RWPE1 (cell line): ENCODE data around the gene MCUB.
"Not testable (repeated sequence)": the region's sequence is repeated elsewhere in the genome, so short reads cannot be mapped to it uniquely, and the experiment has no call there.

Experiments
- CTCF ChIA-PET: fragments of 350-600 bp; sonication (Branson Sonifier 250); formaldehyde crosslinking; extraction: SDS; loops from one replicate; lab custom pipeline; 2021; lab: Yijun Ruan, JAX
- POLR2A ChIA-PET: fragments of 400-600 bp; formaldehyde crosslinking; extraction: SDS; loops from one replicate; lab custom pipeline; 2020; ENCODE audit warnings: antibody characterized with exemption; ENCODE audit not compliant: low non-redundant PET; lab: Yijun Ruan, JAX
- DNase-seq: peaks from one replicate; pipeline ENCODE4 v3.0.0; 2012; ENCODE audit warnings: low spot score
- H3K27ac ChIP-seq: fragments of 450-650 bp; 2 replicates; pipeline ENCODE4 v1.5.1; 2017
- CTCF ChIP-seq: fragments of 450-650 bp; conservative IDR thresholded peaks from 2 replicates; pipeline ENCODE4 v1.5.1; 2017; ENCODE audit warnings: low read depth, mild to moderate bottlenecking

The MCUB gene

GRCh38 chr4:109559983-109560686 is at the start of gene MCUB:
Gene MCUB (plus strand): TSS chr4:109560246. CDS start chr4:109560338, 92 bp downstream.
- ChIA-PET POLR2A (interaction anchor here (0.6 kb wide), 2 partner anchors 92 to 202 kb away, joined by 3 to 4 read pairs; no protein-coding TSS in a partner anchor), CTCF (interaction anchor here (0.6 kb wide), 1 partner anchor 738 kb away, joined by 3 read pairs; no protein-coding TSS in a partner anchor)
- TF ChIP-seq CTCF, result no peak
- DNase-seq, result peak; percentile 89
- H3K27ac ChIP-seq, result peak within 1 kb of the TSS; percentile 93

GRCh38 chr4:109510687-109511086 is 49.4 kb upstream of the MCUB start:
- ChIA-PET CTCF (no interaction called here), POLR2A (no interaction called here)
- TF ChIP-seq CTCF, result no peak
- DNase-seq, result no peak
- no peak overlapping the region for H3K27ac ChIP-seq

- no peak for DNase-seq
- no peak for TF ChIP-seq CTCF
- no peak overlapping the region for H3K27ac ChIP-seq
- ChIA-PET CTCF (interaction anchor here (0.6 kb wide), 1 partner anchor 12 kb away, joined by 3 read pairs; no protein-coding TSS in a partner anchor), POLR2A (no interaction called here)
Measured at GRCh38 chr4:109511414-109511813, 48.6 kb upstream of the MCUB start.

- DNase-seq, H3K27ac ChIP-seq, CTCF ChIA-PET, POLR2A ChIA-PET: not testable (repeated sequence)
Measured at GRCh38 chr4:109513368-109513767, 46.7 kb upstream of the MCUB start.

GRCh38 chr4:109532182-109532581 is 27.9 kb upstream of the MCUB start:
- POLR2A ChIA-PET, result no interaction called here
- DNase-seq, result no peak
- no peak for TF ChIP-seq CTCF
- CTCF ChIA-PET, result interaction anchor here (0.7 kb wide), 2 partner anchors 23 to 525 kb away, joined by 3 read pairs; no protein-coding TSS in a partner anchor
- no peak overlapping the region for H3K27ac ChIP-seq

- CTCF ChIA-PET, result no interaction called here
- no peak for TF ChIP-seq CTCF
- no peak for DNase-seq
- H3K27ac ChIP-seq, result no peak overlapping the region
- POLR2A ChIA-PET, result no interaction called here
Measured at GRCh38 chr4:109545401-109545800, 14.6 kb upstream of the MCUB start.

GRCh38 chr4:109547394-109547793 is 12.7 kb upstream of the MCUB start:
- no peak for DNase-seq
- POLR2A ChIA-PET, result no interaction called here
- CTCF ChIA-PET, result no interaction called here
- no peak overlapping the region for H3K27ac ChIP-seq
- no peak for TF ChIP-seq CTCF
